GM18498 (cell line): Measurements from ENCODE around the gene WNT11.

Experiments used
- ATAC-seq: cut with Tn5 transposase; IDR thresholded peaks from one replicate; pipeline ENCODE4 v1.9.1; 2021; ENCODE audit warnings: mild to moderate bottlenecking, moderate library complexity; ENCODE audit not compliant: unreplicated experiment

WNT11 gene

DNA sequence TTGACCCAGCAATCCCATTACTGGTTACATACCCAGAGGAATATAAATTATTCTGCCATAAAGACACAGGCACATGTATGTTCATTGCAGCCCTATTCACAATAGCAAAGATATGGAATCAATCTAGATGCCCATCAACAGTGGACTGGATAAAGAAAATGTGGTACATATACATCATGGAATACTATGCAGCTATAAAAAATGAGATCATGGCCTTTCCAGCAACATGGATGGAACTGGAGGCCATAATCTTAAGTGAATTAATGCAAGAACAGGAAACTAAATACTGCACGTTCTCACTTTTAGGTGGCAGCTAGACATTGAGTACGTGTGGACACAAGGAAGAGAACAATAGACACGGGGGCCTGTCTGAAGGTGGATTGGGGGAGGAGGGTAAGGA, 15.1 kb upstream of the WNT11 start:
- no peak for ATAC-seq

DNA sequence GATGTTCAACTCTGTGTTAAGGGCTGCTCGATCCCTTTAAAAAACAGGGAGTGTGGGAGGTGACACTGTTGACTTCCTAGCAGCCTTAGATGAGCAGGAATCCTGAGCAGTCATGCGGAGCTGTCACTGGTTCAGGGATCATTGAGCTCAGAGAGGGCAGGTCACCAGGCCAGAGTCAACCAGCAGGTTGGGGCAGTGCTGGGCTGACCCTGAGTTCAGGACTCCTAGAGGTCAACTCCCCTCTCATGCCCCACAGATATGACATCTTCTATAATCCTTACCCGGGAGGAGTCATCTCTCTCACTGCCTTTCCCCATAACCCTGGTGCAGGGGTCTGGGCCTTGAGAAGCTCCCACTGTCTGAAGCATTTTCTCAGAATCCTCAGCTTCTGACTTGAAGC, 12.9 kb upstream of the WNT11 start:
- ATAC-seq: no peak

DNA sequence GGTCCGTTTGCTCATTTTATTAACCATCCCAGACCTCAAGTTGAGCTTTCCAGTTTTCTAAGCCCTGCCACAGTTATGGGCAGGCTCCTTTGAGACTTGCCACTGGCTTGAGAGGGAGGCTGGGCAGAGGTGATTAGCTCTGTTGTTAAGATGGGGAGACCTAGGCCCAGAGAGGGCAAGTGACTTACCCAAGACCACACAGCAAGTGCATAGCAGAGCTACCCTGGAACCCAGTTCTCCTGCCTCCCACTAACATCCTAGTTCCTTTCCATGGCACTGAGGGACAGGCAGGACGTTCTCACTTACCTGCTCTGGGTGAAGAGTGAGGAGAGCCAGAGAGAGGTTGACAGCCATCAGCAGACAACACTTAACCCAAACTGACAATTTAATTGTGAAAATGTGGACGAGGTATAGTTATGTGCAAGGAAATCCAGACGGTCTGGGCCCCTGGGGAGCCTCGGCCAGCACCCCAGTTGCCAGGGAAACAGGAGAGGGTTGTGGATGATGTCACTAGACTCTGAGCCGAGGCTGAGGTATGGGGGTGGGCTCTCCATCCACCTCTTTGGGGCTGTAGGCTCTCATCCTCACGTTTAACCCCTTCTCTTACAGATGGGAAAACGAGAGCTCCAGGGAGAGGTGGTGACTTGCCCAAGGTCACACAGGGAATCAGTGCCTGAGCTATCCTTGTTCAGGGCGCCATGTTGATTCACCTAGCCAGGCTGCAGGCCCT, 12.3 kb upstream of the WNT11 start:
- no peak for ATAC-seq

DNA sequence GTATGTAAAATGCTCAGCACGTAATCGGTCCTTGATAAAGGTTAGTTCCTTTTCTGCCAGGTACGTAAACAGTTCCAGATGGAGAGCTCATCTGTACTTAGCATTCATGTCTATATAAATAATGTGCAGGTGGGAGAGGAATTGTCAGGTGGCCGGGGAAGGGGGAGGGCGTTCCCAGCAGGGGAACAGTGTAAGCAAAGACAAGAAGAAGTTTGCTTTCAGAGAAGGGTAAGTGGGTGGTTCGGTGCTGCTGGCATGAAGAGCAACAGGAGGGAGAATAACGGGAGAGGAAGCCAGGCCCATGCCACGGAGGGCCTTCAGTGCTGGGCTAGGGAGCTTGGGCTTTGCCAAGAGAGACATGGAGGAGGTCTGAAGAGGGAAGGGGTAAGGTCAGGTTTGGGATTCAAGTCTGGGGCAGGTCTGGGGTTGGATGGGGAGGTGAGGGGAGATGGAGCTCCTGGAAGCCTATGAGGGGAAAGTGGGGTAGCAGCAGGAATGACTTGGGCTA, 11.4 kb upstream of the WNT11 start:
- no peak for ATAC-seq

DNA sequence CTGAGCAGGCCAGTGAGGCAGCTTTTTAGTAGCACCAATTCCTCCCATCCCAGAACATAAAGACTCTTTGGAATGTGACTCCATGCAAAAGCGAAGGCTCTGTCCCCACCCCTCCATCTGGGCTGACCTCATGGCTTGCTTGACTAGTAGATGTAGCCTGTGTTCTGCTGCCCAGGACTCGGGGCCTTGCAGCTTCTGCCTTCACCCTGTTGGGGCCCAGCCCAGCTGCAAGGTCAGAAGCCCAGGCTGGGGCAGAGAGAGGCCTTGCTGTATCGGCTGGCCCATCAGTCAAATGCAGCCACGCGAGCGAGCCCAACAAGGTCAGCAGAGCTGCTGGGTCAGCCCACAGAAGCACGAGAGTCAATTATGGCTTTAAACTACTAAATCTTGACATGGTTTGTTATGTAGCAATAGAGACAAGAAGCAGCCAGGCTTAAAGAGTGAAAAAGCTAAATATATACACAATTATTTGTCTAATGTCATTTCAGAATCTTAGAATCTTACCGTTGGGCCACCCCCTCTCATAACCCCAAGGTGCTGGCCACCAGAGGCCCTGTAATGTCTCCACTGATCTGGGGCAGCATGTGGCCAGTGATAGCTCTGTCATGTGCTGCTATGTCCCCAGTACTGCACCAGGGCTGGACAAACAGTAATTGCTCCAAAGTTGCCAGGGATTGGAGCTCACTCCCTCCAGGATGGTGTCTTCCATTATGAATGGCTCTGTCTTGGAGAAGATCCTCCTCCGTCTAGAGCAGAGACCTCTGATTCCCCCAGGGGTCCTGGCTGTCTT, 10.4 kb upstream of the WNT11 start:
- no peak for ATAC-seq

DNA sequence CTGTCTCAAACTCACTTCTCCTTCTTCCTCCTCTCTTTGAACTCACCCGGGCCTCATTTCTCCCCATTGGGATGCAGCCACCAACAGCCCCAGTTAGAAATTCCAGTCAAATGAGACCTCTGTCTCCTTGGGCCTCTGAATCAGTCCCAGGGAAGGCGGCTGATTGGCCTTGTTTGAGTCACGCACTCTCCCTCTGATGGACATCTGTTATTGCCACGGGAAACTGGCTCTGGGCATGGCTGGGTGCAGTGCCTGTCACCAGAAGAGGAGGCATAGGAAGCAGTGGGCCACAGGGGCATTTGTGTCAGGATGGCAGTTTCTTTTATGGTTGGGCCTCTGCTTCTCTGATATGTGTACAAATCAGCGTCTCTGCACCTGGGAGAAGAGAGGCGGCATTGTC, 9.6 kb upstream of the WNT11 start:
- ATAC-seq: no peak

DNA sequence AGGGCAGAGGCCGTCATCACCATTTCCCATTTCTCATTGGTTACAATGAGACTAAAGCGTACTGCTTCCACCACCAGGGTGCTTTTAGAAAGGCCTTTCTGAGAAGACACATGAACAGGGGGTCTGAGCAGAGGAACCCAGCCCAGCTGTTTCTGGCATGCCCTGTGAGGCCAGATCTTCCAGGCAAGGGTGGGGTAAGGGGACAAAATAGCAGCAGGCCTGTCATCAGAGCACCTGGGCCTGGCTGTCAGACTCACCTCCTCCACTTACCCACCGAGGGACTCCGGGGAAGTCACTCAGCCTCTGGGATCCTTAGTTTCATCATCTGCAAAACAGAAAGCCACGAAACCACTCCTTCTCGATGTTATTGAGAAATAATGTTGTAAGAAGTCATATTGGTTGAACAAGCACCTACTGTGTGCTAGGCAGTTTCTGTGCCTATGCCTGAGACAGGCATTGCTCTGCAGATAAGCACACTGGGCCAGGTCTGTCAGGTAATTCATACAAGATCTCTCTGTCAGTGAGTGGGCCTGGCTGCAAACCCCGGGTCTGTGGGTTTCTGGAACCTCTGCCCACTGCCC, 8.8 kb upstream of the WNT11 start:
- ATAC-seq: no peak

DNA sequence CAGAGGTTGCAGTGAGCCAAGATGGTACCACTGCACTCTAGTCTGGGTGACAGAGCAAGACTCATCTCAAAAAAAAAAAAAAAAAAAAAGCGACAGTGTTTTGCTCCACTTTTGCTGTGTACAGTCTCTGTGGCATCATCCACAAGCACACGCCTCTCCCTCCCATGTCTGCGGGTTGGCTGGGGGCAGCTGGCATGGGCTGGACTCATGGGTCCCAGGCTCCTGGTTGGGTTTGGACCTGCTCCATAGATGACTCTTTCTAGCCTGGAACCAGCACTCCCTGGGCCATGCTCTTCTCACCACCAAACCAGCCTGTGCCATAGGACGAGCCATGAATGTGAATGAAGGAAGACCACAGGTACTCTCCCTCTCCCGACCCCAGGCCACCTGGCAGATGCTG, 7.9 kb upstream of the WNT11 start:
- no peak for ATAC-seq

DNA sequence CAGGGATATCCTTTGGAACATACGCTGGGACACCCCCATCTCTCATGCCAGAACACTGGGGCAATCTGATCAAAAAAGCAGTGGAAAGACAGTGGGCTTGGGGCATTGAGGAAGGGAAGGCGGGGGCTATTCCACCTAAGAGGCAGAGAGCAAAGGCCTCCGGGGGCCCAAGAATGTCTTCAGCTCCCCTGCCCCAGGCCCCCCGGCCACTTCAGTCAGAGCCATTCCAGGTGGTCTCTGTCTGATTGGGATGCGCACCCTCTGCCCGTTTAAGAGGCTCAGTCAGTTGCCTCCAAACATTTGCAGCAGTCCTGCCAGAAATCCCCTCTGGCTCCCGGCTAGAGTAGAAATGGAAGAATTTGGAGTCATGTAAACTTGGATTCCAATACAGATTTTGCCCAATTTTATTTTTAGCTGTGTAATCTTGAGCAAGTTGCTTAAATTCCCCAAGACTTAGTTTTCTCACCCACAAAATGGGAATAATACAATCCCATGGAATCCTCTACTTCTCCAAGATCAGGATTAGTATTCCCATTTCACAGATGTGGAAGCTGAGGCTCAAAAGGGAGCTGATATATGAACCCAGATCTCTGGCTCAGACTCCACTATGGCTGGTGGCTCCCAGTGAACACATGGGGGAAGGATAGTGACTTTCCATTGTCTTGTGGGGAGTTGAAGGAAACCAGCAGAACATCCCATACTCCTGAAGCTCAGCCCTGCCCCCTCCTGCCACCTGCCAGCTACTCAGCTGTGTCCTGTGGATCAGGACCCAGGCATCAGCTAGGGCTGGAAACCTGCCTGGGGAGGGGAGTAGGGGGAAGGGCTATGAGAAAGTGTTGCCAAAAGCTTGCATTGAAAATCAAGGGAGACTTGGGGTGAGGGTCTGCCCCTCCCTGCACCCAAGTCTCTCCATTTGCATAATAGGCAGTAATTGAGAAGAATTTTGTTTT, 6.1 kb upstream of the WNT11 start:
- no peak for ATAC-seq

DNA sequence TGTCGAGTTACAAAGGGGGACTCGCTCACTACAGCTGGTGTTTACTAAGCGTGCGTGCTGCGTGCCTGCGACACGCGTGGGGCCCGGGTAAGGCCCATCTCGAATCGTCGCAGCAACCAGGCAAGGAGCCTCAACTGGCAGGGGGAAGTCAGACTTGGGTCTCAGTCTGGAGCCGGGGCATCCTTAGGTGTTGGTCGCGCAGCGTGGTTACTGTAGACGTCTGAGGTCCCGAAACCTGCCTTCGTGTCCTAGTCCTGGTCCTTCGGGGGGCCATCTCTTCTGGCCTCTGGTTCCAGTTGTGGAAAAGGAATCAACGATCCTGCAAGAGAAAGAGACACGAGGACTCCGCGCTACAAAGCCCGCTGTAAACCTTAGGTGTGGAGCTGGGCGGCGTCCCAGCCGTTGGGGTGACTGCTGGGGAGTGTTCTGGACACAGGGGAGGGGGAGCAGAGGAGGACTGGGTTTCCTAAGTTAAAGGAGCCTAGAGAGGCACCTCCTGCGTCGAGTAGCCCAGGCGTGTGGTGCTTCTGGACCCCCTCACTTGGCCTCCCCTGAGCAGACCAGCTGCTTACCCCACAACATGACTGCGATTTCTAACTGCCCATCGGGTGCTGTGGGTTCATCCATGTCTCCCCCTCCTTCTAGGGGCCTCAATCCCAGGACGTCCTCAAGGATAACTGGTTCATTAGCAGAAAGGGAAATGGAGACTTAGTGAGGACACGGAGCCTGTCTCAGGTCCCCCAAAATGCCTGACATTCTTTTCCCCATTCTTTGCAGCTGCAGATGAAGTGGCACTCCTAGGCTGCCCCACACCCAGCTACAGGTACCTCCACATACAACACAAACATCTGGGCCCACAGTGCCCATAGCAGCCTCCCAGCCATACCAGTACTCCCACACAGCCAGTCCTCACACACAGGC, 4.9 kb upstream of the WNT11 start:
- ATAC-seq: no peak

DNA sequence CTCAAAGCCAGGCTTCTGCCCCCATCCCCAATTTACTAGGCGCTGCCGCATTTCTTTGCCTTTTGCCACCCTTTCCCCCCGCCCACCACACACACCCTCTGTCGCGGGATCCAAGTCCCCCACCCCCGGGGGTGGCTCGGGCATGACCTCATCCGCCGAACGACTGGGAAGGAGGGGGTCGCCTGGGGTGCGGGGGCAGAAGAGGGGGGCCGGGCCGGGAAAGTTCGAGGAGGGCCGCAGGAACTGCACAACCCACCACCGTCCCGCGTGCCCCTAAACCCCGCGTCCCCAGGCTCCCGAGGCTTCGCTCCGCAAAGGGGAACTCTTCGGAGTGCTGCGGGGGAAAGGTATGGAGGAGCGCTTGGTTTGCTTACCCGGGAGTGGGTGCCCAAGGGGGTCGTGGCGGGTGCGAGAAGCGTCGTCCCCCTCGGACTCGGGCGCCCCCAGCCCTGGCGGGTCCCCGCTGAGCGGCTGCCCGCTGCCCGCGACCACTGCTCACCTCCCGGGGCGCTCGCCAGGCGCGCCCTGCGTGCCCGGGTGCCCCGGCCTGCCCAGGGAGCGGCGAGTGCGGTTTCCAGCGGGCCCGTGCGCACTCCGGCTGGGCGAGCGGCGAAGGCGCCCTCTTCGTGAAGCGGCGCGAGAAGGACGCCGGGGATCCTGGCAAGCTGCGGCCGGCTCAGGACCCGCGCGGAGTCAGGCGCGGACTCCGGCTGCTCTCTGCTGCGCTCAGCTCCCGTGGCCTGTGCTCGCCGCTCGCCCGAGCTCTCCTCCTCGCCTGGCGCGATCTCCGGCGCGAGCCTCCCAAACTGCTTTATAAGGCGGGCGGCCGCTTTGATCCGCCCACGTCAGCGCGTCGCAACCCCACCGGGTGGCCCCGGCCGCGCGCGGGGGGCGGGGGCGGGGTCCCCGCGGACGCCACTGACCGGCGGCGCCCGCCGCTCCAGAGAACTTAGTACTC, 4.0 kb upstream of the WNT11 start:
- no peak for ATAC-seq

DNA sequence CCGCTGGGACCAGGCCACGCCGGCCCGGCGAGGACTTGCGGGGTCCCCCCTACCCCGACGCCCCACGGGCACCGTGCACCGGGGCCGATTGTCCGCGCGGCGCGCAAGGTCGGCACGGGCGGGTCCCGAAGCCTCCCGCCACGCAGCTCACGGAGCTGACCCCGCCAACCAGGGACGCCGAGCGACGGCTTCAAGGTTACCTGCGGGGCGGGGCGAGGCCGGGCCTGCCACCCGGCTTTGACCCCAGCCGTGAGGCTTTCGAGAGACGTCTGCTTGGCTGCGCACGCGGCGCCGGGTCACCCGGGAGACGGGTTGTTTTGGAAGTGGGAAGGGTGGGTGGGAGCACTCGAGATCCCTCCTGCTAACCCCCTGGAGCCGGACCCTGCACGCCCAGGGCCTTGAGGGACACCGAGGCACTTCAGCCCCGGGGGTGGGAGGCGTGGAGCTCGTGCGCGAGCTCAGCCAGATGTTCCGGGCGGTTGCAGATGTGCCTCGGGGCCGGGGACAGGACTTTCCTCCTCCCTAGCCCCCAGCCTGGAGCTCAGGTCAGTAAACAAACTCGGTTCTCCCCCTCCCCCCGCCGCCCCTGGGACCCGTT, 3.2 kb upstream of the WNT11 start:
- ATAC-seq: no peak

DNA sequence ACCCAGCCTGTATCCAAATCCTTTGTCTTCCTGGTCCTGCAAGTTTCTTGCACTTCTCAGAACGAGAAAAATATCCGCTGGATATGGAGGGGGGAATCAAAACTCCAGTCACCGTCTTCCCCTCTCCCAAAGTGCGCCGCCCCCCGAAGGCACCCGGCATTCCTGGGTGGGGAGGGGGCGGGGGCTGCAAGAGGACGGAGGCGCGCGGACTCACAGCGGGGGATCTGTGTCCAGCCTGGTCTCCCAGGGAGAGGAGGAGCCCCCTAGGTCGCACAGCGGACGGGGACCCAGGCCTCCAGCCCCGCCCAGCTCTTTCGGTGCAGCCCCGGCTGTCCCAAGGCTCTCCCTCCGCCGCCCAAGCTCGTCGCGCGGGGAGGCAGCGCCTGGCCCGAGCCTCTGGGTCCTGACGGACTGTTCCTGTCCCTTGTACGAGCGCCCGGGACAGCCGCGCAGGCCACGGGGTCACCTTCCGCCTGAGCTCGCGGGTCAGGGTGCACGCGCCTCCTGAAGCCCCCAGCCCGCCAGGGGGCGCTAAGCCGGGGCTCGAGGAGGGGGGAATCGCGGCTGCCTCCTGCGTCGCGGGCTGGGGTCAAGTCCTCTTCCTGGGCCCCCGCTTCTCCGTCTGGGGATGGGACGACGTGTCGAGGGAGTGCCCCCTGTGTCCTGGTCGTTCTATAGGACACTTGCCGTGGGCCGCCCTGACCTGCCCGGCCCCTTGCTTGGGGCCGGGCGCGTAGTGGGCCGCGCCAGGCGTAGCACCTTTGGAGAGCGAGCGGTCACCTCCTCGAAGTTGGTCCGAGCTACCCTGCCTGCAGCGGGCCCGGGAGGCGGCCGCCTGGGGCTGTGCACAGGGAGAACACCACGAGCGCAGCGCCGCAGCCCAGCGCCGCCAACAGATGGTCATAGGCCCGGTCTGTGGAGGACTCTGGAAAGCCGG, 2.4 kb upstream of the WNT11 start:
- ATAC-seq: peak; percentile 40

DNA sequence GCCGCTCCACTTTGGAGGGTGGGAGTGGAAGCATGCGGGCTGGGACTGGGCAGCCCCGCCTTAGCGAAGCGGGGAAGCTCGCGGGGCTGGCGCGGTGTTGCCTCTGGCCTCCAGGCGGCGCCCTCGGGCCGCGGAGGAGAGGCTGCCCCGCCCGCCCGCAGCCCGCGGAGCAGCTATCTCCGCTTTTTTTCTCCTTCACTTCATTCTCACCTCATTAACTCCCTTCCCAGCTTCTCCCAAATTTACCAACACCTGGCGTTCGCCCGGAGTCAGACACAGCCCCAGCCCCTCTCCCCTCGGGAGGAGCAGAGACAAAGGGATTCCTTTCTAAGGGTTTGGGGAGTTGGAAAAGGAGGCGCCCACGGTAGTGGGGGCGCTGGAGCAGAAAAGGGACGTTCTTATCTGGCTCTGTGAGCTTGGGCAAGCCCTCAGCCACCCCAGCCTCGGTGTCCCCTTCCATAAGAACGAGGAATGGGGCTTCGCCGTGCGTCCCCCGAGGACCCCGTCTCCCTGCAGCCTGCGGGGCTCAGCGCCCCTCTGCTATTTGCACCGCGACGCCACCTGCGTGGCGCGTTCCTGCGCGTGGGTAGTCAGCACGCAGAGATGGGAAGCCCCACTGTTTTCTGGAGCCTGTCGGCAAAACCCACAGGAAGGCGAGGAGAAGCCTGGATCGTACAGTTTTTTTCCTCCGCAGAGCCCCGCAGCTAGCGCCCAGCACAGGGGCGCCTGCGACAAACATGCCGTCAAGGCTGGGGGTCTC, 1.5 kb upstream of the WNT11 start:
- peak; percentile 57 for ATAC-seq

DNA sequence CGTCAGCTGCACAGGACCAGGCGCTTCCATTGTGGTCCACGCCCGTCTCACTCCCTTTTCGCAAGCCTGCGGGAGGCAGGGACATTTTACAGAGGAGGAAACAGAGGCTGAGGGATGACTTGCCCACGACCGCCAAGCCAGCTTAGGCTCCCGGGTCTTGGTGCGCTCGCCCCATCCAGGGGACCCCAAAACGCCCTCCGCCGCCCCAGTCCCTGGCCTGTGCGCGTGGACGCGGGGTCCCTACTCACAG, 300 bp downstream of the WNT11 start:
- ATAC-seq: no peak

DNA sequence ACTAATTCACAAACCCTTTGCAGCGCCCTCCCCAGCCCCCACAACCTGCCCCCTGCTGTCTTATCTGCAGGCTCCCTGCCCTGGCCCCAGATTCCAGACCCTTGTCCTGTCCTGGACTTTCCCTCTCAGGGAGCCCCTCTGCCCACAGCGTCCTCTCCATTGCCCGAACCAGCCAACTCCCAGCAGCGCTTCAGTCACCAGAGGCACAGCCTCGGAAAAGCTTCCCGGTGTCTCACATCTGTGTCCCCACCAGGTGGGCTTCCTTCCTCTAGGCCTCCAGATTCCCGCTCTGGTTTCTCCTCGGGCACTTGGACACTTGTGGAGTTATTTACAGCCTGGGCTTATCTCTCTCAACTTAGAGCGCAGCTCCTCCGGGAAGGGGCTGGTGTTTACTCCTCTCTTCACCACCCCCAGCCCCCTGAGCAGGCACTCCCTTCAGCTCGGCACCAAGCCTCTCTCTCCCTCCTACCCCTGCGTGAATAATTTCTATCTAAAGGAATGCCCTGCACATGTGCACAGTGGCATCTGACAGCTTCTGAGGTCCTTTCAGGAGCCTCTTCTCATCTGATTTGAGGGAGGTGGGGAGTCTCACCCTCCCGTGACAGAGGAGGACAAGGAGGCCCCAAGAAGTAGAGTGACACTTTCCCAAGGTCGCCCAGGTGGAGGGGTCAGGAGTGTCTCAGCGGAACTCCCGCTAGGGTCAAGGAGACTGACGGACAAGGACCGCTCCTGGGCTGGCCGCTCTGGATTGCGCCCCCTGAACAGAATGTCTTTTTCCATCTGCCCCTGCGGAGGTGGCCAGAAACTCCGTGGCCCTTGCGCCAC, 838 bp downstream of the WNT11 start:
- no peak for ATAC-seq
